Lower leg skin (tissue), 4 donors: ENCODE results near the gene GTF2A2. TPM values are rescaled to one million over a fixed set of nuclear protein-coding genes. Genes with fewer than 3 reads are reported as not detected.
"Not testable (repeated sequence)": the region's sequence is repeated elsewhere in the genome, so short reads cannot be mapped to it uniquely, and the experiment has no call there.

Source experiments
- DNase-seq, 2 donors: peaks; one replicate each; pipeline ENCODE4 v3.0.0-alpha.2; 2019; ENCODE audit warnings: low spot score in 2 of 2
- H3K4me3 ChIP-seq: fragments of 200-600 bp; sonication (generic); 2 replicates; pipeline ENCODE4 v1.5.1; 2017; ENCODE audit warnings: mild to moderate bottlenecking, low read depth; ENCODE audit not compliant: poor library complexity, severe bottlenecking
- CTCF ChIP-seq, 3 donors: fragments of 450-650 bp; IDR thresholded peaks; one replicate each; pipeline ENCODE4 v1.5.1; 2016; ENCODE audit warnings: antibody characterized with exemption in 3 of 3, mild to moderate bottlenecking in 3 of 3, moderate library complexity in 2 of 3
- POLR2A ChIP-seq, 2 donors: fragments of 450-650 bp; IDR thresholded peaks; one replicate each; pipeline ENCODE4 v1.6.1; 2016 to 2017; ENCODE audit warnings: antibody characterized with exemption in 2 of 2, mild to moderate bottlenecking in 1 of 2, moderate library complexity in 1 of 2
- WGBS, 2 donors: methylation state at CpG; one replicate each; pipeline ENCODE4 v1.1.5; 2018; 5-methylcytosine and 5-hydroxymethylcytosine counted together
- intact Hi-C: fragments of 100-400 bp; cut with DNase I; formaldehyde crosslinking; loops from one replicate; pipeline ENCODE4 v1.15.0; 2023; ENCODE audit warnings: low total_unique reads
- total RNA-seq, 4 donors: library from RNA; depleted of rRNA; stranded (reverse); fragments of >200 nt; gene quantifications; one replicate each; pipeline ENCODE4 v1.1.0, GENCODE V29; 2016

Gene GTF2A2
- total RNA-seq, 4 donors from 2014 or later = 13.4 to 32.7 (median 17.0) TPM

GRCh38 chr15:59646277-59646676, 11.0 kb downstream of the GTF2A2 start:
- DNase-seq = no peak
- no peak overlapping the region for H3K4me3 ChIP-seq
- TF ChIP-seq POLR2A (IDR thresholded peaks at IDR 0.05) = no peak
- no peak for TF ChIP-seq CTCF (IDR thresholded peaks at IDR 0.05)
- WGBS, 2 donors = 95 to 100% methylated on average over 1 of the region's 1 CpG
- intact Hi-C loops = no loop called here

GRCh38 chr15:59645812-59646211, 11.5 kb downstream of the GTF2A2 start:
- intact Hi-C loops, DNase-seq, H3K4me3 ChIP-seq: not testable (repeated sequence)
- WGBS, 2 donors = 95 to 97% methylated on average over 9 of the region's 9 CpGs

GRCh38 chr15:59644756-59645155, 12.6 kb downstream of the GTF2A2 start:
- intact Hi-C loops = no loop called here
- H3K4me3 ChIP-seq = no peak overlapping the region
- WGBS, 2 donors = 88 to 92% methylated on average over 4 of the region's 4 CpGs
- no peak for TF ChIP-seq CTCF (IDR thresholded peaks at IDR 0.05)
- TF ChIP-seq POLR2A (IDR thresholded peaks at IDR 0.05) = no peak
- no peak for DNase-seq

GRCh38 chr15:59642351-59642750, 15.0 kb downstream of the GTF2A2 start:
- no peak overlapping the region for H3K4me3 ChIP-seq
- 87 to 88% methylated on average over 2 of the region's 2 CpGs for WGBS, 2 donors
- no peak for DNase-seq
- TF ChIP-seq CTCF (IDR thresholded peaks at IDR 0.05) (no peak), POLR2A (IDR thresholded peaks at IDR 0.05) (no peak)
- intact Hi-C loops = no loop called here

GRCh38 chr15:59637507-59637906, 19.8 kb downstream of the GTF2A2 start:
- WGBS, 2 donors = 92 to 95% methylated on average over 2 of the region's 2 CpGs
- H3K4me3 ChIP-seq, DNase-seq, intact Hi-C loops: not testable (repeated sequence)

GRCh38 chr15:59636184-59636583, 21.1 kb downstream of the GTF2A2 start:
- 91 to 95% methylated on average over 3 of the region's 3 CpGs for WGBS, 2 donors
- no peak for DNase-seq
- intact Hi-C loops = no loop called here
- TF ChIP-seq CTCF (IDR thresholded peaks at IDR 0.05) (no peak), POLR2A (IDR thresholded peaks at IDR 0.05) (no peak)
- no peak overlapping the region for H3K4me3 ChIP-seq

- intact Hi-C loops = loop anchor here (5.0 kb wide), 1 partner anchor 740 kb away; no protein-coding TSS in a partner anchor
- DNase-seq = no peak
- WGBS, 2 donors = 47 to 49% methylated on average over 4 of the region's 4 CpGs
Measured at GRCh38 chr15:59632714-59633113, 24.6 kb downstream of the GTF2A2 start.

More at GRCh38 chr15:59632714-59633113, 24.6 kb downstream of the GTF2A2 start:
- no peak overlapping the region for H3K4me3 ChIP-seq
- no peak for TF ChIP-seq POLR2A (IDR thresholded peaks at IDR 0.05)
- TF ChIP-seq CTCF (IDR thresholded peaks at IDR 0.05) = no peak
